Stimulated activated CD8-positive, alpha-beta memory T cell treated with anti-CD3 and anti-CD28 coated beads, Interleukin-15, amount 100 ng/mL, for 48 hours (primary cell): ENCODE results near the gene DISP3.

Experiments
- DNase-seq, 2 donors: peaks; one replicate each; pipeline ENCODE4 v3.0.0-alpha.2; 2020; ENCODE audit warnings: low read depth in 2 of 2

DISP3 gene

GRCh38 chr1:11487196-11487751 is 8.3 kb downstream of the DISP3 start:
- DNase-seq, result no peak

GRCh38 chr1:11488201-11488770 is 9.3 kb downstream of the DISP3 start:
- DNase-seq, result no peak

- DNase-seq, result no peak
These were observed 10.1 kb downstream of the DISP3 start for GRCh38 chr1:11488966-11489625.

GRCh38 chr1:11492235-11492634 is 13.3 kb downstream of the DISP3 start:
- DNase-seq, result no peak

- no peak for DNase-seq
These were observed 15.2 kb downstream of the DISP3 start for GRCh38 chr1:11493972-11494655.

- no peak for DNase-seq
These were observed 15.8 kb downstream of the DISP3 start for GRCh38 chr1:11494771-11495170.

- DNase-seq, result no peak
These were observed 16.6 kb downstream of the DISP3 start for GRCh38 chr1:11495579-11495978.

- DNase-seq, result no peak
These were observed 17.7 kb downstream of the DISP3 start for GRCh38 chr1:11496551-11497080.

- DNase-seq, result no peak
These were observed 20.1 kb downstream of the DISP3 start for GRCh38 chr1:11498956-11499594.

- no peak for DNase-seq
These were observed 20.8 kb downstream of the DISP3 start for GRCh38 chr1:11499601-11500331.

GRCh38 chr1:11500881-11501280 is 21.9 kb downstream of the DISP3 start:
- no peak for DNase-seq

- no peak for DNase-seq
These were observed 22.5 kb downstream of the DISP3 start for GRCh38 chr1:11501491-11501897.

GRCh38 chr1:11501906-11502485 is 23.0 kb downstream of the DISP3 start:
- DNase-seq, result no peak

GRCh38 chr1:11502516-11502915 is 23.6 kb downstream of the DISP3 start:
- no peak for DNase-seq

- no peak for DNase-seq
These were observed 25.6 kb downstream of the DISP3 start for GRCh38 chr1:11504599-11504998.

GRCh38 chr1:11505591-11506538 is 26.9 kb downstream of the DISP3 start:
- DNase-seq, result no peak

- DNase-seq, result no peak
These were observed 28.4 kb downstream of the DISP3 start for GRCh38 chr1:11507309-11507708.

- no peak for DNase-seq
These were observed 34.7 kb downstream of the DISP3 start for GRCh38 chr1:11513681-11514080.

GRCh38 chr1:11514366-11514765 is 35.4 kb downstream of the DISP3 start:
- no peak for DNase-seq
